GM12873 (cell line): ENCODE results near the gene TAF7L.
A peak's percentile ranks its signal among the peaks of the same experiment; 100 is the strongest.

Experiments used
- CTCF ChIP-seq: IDR thresholded peaks from 2 replicates; pipeline ENCODE4 v1.5.1; 2012; ENCODE audit warnings: low read depth, mild to moderate bottlenecking, moderate library complexity, low read length, control low read depth; ENCODE audit not compliant: insufficient read depth; ENCODE audit errors: missing control alignments

The TAF7L gene

GRCh38 chrX:101290957-101291603, at the start of gene TAF7L:
Gene TAF7L (minus strand): TSS chrX:101291334. CDS start chrX:101287543, 3,791 bp downstream.
- TF ChIP-seq CTCF: no peak

- no peak for TF ChIP-seq CTCF
Observed at GRCh38 chrX:101337776-101338271, 46.7 kb upstream of the TAF7L start.

DNA sequence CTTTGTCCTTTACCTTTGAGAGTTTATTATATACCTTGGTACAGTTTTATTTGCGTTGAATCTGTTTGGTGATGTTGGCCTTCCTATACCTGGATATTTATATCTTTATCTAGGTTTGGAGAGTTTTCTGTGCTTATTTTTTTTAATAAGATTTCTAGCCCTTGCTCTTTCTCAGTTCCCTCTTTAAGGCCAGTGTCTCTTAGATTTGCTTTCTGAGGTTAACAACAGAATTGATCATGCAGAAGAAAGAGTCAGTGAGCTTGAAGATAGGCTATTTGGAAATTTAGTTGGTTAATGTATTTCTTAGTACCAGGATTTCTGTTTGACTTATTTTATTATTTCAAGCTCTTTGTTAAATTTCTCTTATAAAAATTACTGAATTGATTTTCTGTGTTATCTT, 12.7 kb upstream of the TAF7L start:
- TF ChIP-seq CTCF: no peak

GRCh38 chrX:101287402-101287801, 3.7 kb downstream of the TAF7L start:
- peak; percentile 65 for TF ChIP-seq CTCF

DNA sequence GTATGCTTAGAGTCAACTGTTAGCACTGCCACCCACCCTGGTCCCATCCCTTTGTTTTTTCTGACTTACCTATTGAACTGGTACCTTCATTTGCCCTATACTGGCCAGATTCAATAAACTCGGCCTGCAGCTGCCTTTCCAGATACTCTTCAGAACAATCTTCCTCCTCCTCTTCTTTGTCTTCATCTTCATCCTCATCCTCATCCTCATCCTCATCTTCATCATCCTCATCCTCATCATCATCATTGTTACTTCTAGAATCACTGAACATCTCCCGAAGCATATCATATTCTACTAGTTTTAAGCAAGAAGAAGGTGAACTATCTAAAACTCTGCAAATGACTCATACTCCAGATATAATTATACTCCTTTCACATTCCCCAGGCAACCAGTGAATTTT, 14.9 kb downstream of the TAF7L start:
- no peak for TF ChIP-seq CTCF

DNA sequence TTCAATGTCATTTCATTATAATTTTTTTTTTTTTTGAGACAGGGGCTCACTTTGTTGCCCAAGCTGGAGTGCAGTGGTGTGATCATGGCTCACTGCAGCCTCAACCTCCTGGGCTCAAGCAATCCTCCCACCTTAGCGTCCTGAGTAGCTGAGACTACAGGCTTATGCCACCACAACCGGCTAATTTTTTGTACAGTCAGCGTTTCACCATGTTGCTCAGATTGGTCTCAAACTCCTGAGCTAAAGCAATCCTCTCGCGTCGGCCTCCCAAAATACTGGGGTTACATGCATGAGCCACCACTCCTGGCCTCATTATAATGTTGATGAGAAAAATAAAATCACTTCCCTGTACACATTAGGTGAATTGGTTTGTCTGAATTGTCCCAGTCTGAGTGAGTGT, 16.9 kb downstream of the TAF7L start:
- TF ChIP-seq CTCF: no peak

DNA sequence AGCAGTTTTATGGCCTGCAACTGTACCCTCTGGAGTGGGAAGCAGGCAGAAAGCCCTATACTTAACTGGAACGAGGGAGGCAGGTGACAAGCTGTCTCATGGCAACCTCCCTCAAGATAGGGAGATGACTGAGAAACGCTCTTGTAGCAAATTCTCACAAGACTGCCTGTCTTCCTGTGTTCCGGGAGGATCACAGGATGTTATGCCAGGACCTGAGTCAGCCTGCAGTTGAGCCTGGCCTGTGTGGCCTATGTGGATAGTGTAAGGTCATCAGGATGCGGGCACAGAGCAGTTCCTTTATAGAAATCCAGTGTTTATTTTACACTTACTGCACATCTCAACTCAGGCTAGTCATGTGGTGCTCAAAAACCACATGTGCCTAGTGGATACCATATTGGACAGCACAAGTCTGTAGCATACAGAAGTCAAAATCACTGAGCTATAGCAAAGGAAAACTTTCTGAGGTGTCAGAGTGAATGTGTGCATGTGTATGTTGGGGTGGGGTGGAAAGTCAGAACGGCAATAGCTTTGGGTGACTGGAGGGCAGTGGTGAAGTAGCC, 25.2 kb downstream of the TAF7L start:
- TF ChIP-seq CTCF: no peak
